ENCODE results near the gene MKNK2. TPM values are rescaled to one million over a fixed set of nuclear protein-coding genes. Genes with fewer than 3 reads are reported as not detected.

The MKNK2 gene
- total and polyA plus RNA-seq, 11 donors = 110 to 318 (median 155) TPM

DNA sequence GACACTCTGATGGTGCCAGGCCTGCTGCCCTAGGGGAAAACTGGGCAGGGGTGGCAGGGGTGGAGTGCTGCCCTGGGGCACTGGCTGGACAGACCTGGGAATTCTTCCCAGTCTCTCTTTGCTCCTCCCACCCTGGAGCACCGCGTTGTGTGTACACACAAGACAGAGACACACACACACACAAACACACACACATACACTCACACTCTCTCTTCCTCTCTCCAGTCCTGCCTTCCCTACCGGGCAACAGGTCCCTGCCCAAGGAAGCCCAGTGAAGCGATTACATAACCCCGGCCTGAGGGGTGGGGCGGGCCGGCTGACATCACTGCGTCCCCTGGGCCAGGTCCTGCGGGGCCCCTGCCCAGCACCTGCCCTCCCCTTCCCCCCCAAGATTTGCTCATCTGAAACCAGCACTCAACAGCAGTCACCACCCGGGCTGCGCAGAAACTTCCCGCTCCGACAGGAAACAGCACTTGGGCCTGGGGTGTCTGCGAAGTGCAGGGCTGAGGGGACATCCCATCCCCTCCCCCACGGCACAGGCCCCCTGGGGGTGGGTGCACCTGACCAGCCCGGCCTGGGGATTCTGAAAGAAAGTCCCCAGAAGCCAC, 1.2 kb downstream of the MKNK2 start:
- 0% methylated on average over 8 to 16 of the region's 16 CpGs for WGBS, 4 donors
- Histone ChIP-seq H3K4me3 (peak overlapping the region; percentile 71 to 99 (median 95)), H3K27ac (peak overlapping the region; percentile 83 to 99 (median 96)), H3K9me3 (no peaks in the 10 kb centered on the region), H3K27me3 (no peaks in the 10 kb centered on the region), H3K36me3 (peaks cover 0 to 33% (median 22%) of the 10 kb centered on the region in 9 donors), H3K4me1 (peaks cover 32 to 81% (median 68%) of the 10 kb centered on the region in 12 donors)
- DNase-seq = peak; percentile 79 to 87 (median 83)
- TF ChIP-seq, protein P1, sequence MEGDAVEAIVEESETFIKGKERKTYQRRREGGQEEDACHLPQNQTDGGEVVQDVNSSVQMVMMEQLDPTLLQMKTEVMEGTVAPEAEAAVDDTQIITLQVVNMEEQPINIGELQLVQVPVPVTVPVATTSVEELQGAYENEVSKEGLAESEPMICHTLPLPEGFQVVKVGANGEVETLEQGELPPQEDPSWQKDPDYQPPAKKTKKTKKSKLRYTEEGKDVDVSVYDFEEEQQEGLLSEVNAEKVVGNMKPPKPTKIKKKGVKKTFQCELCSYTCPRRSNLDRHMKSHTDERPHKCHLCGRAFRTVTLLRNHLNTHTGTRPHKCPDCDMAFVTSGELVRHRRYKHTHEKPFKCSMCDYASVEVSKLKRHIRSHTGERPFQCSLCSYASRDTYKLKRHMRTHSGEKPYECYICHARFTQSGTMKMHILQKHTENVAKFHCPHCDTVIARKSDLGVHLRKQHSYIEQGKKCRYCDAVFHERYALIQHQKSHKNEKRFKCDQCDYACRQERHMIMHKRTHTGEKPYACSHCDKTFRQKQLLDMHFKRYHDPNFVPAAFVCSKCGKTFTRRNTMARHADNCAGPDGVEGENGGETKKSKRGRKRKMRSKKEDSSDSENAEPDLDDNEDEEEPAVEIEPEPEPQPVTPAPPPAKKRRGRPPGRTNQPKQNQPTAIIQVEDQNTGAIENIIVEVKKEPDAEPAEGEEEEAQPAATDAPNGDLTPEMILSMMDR (IDR thresholded peaks at IDR 0.05) = no peak
- no peak for TF ChIP-seq POLR2A (IDR thresholded peaks at IDR 0.05)
- peak; percentile 46 to 78 (median 60) for ATAC-seq
- intact Hi-C loops (cut with DNase I) = loop anchor here in 1 of 10 donors (10.0 kb wide), 1 partner anchor 775 kb away; the partner anchor contains the start of gene FAM174C

DNA sequence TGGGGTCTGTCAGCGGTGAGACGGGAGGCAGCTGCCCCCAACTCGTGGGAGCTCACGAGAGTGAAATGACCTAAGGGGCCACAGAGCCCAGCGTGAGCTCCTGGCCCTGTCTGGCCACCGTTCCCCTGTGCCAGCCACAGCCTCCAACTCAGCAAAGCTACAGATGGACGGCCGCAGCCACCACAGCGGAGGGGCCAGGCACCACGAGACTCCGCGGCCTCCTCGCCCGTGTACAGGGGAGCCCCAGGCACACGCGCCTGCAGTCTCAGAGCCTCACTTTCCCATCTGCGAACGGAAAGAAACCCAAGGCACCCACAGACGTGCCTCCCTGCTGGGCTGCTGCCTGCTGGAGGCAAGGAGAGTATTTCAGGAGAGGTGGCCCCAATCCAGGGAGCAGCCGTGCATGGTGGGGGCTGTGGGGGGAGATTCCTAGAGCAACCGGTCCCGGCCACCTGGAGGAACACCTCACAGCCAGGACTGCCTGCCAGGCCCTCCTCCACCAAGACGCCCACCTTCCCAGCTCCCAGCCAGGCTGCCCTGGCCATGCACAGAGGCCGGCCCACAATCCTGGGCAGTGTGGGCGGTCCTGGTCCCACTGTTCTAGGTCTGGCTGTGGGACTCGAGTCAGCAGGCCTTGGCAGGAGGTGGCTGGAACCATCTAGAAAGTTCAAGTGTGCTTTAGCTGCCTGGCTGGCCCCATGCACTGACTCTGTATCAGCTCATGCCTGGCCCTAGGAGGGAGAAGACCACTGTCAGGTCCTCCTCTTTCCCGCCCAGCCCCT, 1.9 kb downstream of the MKNK2 start:
- DNase-seq = peak in 1 of 5 donors; percentile 63
- Histone ChIP-seq H3K27ac (peak overlapping the region; percentile 83 to 99 (median 96)), H3K27me3 (no peaks in the 10 kb centered on the region), H3K9me3 (no peaks in the 10 kb centered on the region), H3K4me3 (peak overlapping the region; percentile 71 to 99 (median 95)), H3K4me1 (peaks cover 32 to 81% (median 71%) of the 10 kb centered on the region in 12 donors), H3K36me3 (peaks cover 0 to 38% (median 23%) of the 10 kb centered on the region in 9 donors)
- intact Hi-C loops (cut with DNase I) = no loop called here
- peak; percentile 10 to 32 (median 14) for ATAC-seq
- WGBS, 4 donors = 29 to 58% (median 42%) methylated on average over 12 to 27 of the region's 27 CpGs
- TF ChIP-seq, protein P1 (IDR thresholded peaks at IDR 0.05) = no peak
- TF ChIP-seq POLR2A (IDR thresholded peaks at IDR 0.05) = no peak

DNA sequence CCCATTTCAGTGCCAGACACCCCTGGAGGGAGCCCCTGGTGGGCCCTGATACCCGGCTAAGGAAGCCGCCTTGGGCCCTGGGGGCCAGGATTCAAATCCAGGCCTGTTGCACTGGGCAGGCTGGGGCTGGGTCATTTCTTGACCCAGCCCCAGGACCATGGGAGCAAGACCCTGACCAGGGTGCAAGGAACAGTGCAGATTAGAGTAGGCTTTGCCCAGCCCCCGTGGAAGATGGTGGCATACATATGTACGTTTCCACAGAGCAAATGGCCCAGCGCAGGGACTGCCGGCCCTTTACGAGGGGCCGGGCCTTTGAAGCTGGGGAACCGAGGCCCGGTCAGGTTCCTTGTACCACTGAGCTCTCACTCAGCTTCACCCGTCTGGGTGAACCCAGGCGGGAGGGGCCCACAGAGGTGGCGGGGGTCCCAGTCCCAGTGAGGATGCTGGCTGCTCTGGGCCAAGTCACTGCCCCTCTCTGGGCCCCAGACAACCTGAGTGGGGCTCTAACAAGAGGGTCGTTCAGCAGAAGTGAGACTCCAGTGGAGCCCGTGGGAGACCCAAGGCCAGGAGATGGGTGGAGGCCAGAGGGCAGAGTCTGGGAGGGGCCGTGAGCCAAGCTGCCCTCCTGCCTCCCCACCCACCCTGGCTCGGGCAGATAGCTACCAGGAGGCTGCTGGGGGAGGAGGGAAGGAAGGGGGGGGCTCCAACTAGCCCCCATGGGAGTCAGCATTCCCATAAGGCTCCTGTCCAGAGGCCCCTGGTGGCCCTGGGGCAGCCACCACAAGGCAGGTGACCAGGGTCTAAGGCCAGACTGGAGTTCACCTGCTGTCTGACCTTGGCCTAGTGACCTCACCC, 2.7 kb downstream of the MKNK2 start:
- peaks cover 0 to 47% (median 24%) of the 10 kb centered on the region in 9 donors for H3K36me3 ChIP-seq
- WGBS, 4 donors = 57 to 76% (median 74%) methylated on average over 10 to 17 of the region's 17 CpGs
- ATAC-seq (no peak), DNase-seq (no peak)
- H3K27ac ChIP-seq = peak overlapping the region; percentile 83 to 99 (median 96)
- TF ChIP-seq, protein P1 (IDR thresholded peaks at IDR 0.05) = no peak
- no peak for TF ChIP-seq POLR2A (IDR thresholded peaks at IDR 0.05)
- no peaks in the 10 kb centered on the region for H3K27me3 ChIP-seq
- intact Hi-C loops (cut with DNase I) = no loop called here
- peak overlapping the region in 11 of 12 donors; percentile 71 to 99 (median 94) for H3K4me3 ChIP-seq
- H3K4me1 ChIP-seq = peaks cover 30 to 81% (median 77%) of the 10 kb centered on the region in 12 donors
- H3K9me3 ChIP-seq = no peaks in the 10 kb centered on the region
